Measurements from ENCODE around the gene TUBB6. TPM values are rescaled to one million over a fixed set of nuclear protein-coding genes. Genes with fewer than 3 reads are reported as not detected.

Gene TUBB6
- total and polyA plus RNA-seq, 2 of the 13 experiments (the other 11 are each of a cell fraction or from before 2014, with no cell fraction given), result 9.9 to 28.6 TPM

DNA sequence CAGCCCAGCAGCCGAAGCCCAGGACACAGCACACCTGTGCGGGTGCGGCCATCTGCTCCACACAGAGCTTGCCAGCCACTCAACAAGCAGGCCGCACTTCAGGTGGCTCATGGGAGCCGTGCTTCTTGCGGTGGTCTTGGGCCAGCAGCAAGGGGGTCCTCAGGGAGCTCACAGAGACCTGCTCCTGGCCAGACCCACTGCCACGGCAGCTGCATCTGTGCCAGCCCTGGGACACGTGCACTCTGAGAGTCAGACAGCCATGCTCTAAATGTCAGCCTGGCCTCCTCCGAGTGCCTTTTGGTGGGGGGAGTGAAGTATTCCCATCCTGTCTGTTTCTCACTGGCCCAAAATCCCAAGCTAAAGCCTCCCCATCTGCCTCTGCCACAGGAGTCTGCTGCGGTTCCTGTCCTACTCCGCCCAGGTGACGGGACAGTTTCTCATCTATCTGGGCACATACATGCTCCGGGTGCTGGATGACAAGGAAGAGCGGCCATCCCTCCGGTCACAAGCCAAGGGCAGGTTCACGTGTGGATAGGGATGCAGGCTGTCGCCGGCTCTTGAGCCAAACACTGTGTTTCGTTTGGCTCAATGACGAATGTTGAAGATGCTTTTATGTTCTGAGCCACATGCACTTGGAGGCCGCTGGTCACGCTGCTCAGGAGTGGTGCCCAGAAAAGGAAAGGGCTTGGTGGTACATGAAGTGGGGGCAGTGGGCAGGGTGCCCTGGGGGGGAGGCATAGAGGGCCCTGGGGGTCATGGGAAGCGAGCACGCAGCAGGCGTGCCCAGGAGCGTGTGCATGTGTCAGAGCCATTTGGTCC lies 31.1 kb upstream of the TUBB6 start:
- no peak for FAIRE-seq
- no peak for ATAC-seq
- CTCF ChIA-PET (ENCODE audit: low intra/inter-chr PET ratio, low total read pairs), result no interaction called here
- BruUV-seq (replicated peaks), result no TSS peak
- no peak overlapping the region for H3K4me2 ChIP-seq (ENCODE audit: low read depth, low read length)
- H4K20me1 ChIP-seq (ENCODE audit: insufficient read depth, low read length), result no peaks in the 10 kb centered on the region
- no peak overlapping the region for H3K4me3 ChIP-seq (replicated peaks in 1 of 3; ENCODE audit: insufficient read depth in 1 of 3, low read depth in 2 of 3, low read length in 3 of 3)
- H3K27ac ChIP-seq (ENCODE audit: extremely low read length, insufficient read depth, low read length), result no peak overlapping the region
- peaks cover 31% of the 10 kb centered on the region for H3K4me1 ChIP-seq (ENCODE audit: insufficient read depth, low read length)
- no peak for DNase-seq (ENCODE audit: low spot score)
- H3K79me2 ChIP-seq (ENCODE audit: insufficient read depth, low read length), result no peaks in the 10 kb centered on the region
- TF ChIP-seq, protein P1, sequence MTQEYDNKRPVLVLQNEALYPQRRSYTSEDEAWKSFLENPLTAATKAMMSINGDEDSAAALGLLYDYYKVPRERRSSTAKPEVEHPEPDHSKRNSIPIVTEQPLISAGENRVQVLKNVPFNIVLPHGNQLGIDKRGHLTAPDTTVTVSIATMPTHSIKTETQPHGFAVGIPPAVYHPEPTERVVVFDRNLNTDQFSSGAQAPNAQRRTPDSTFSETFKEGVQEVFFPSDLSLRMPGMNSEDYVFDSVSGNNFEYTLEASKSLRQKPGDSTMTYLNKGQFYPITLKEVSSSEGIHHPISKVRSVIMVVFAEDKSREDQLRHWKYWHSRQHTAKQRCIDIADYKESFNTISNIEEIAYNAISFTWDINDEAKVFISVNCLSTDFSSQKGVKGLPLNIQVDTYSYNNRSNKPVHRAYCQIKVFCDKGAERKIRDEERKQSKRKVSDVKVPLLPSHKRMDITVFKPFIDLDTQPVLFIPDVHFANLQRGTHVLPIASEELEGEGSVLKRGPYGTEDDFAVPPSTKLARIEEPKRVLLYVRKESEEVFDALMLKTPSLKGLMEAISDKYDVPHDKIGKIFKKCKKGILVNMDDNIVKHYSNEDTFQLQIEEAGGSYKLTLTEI (CRISPR knock-in tag; conservative IDR thresholded peaks at IDR 0.05), result no peak
- TF ChIP-seq, protein P2, sequence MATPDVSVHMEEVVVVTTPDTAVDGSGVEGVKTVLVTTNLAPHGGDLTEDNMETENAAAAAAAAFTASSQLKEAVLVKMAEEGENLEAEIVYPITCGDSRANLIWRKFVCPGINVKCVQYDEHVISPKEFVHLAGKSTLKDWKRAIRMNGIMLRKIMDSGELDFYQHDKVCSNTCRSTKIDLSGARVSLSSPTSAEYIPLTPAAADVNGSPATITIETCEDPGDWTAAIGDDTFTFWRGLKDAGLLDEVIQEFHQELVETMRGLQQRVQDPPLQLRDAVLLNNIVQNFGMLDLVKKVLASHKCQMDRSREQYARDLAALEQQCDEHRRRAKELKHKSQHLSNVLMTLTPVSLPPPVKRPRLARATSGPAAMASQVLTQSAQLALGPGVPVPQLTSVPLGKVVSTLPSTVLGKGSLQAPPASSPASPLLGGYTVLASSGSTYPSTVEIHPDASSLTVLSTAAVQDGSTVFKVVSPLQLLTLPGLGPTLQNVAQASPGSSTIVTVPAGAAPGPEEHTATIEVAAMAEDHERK (CRISPR knock-in tag; IDR thresholded peaks at IDR 0.05; ENCODE audit: low read depth), result no peak
- TF ChIP-seq HNRNPK (IDR thresholded peaks at IDR 0.05; ENCODE audit: low read depth, low read length, poor library complexity, severe bottlenecking) (no peak), ZSCAN22 (CRISPR knock-in tag; IDR thresholded peaks at IDR 0.05) (no peak), ZNF30 (CRISPR knock-in tag; IDR thresholded peaks at IDR 0.05) (no peak), ZNF354B (CRISPR knock-in tag; IDR thresholded peaks at IDR 0.05) (no peak), ZNF138 (CRISPR knock-in tag; IDR thresholded peaks at IDR 0.05; ENCODE audit: low read depth) (no peak), ZNF235 (CRISPR knock-in tag; IDR thresholded peaks at IDR 0.05; ENCODE audit: borderline replicate concordance) (no peak), ZNF550 (CRISPR knock-in tag; IDR thresholded peaks at IDR 0.05; ENCODE audit: borderline replicate concordance) (no peak), SRSF9 (IDR thresholded peaks at IDR 0.05; ENCODE audit: borderline replicate concordance, insufficient read depth, low read depth, low read length, poor library complexity, severe bottlenecking) (no peak), ZNF263 (CRISPR knock-in tag; IDR thresholded peaks at IDR 0.05) (no peak), KAT8 (CRISPR knock-in tag; IDR thresholded peaks at IDR 0.05) (no peak), TP53 (CRISPR knock-in tag; conservative IDR thresholded peaks at IDR 0.05) (no peak), ELF4 (CRISPR knock-in tag; IDR thresholded peaks at IDR 0.05; ENCODE audit: borderline replicate concordance) (no peak), ZMYM2 (CRISPR knock-in tag; IDR thresholded peaks at IDR 0.05) (no peak)
- TF ChIP-seq, protein P3, sequence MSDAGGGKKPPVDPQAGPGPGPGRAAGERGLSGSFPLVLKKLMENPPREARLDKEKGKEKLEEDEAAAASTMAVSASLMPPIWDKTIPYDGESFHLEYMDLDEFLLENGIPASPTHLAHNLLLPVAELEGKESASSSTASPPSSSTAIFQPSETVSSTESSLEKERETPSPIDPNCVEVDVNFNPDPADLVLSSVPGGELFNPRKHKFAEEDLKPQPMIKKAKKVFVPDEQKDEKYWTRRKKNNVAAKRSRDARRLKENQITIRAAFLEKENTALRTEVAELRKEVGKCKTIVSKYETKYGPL (CRISPR knock-in tag; IDR thresholded peaks at IDR 0.05), result no peak
- TF ChIP-seq, protein P4, sequence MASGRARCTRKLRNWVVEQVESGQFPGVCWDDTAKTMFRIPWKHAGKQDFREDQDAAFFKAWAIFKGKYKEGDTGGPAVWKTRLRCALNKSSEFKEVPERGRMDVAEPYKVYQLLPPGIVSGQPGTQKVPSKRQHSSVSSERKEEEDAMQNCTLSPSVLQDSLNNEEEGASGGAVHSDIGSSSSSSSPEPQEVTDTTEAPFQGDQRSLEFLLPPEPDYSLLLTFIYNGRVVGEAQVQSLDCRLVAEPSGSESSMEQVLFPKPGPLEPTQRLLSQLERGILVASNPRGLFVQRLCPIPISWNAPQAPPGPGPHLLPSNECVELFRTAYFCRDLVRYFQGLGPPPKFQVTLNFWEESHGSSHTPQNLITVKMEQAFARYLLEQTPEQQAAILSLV (CRISPR knock-in tag; IDR thresholded peaks at IDR 0.05; ENCODE audit: borderline replicate concordance), result no peak
- peaks cover 0 to 25% of the 10 kb centered on the region in 2 experiments; a peak in 3 of 5 replicates for H3K27me3 ChIP-seq (ENCODE audit: control insufficient read depth in 1 of 2, insufficient read depth in 2 of 2, low read length in 2 of 2)
- WGBS (ENCODE audit: low lambda C conversion rate), result 59% methylated on average over 16 of the region's 26 CpGs
- no peak overlapping the region for H3K9ac ChIP-seq (ENCODE audit: insufficient read depth, low read depth, low read length)
- intact Hi-C loops (cut with micrococcal nuclease; ENCODE audit: unreplicated experiment), result no loop called here
- POLR2A ChIA-PET, result no interaction called here
- no peak overlapping the region for H2AFZ ChIP-seq (ENCODE audit: low read length)
- no peaks in the 10 kb centered on the region for H3K36me3 ChIP-seq (replicated peaks in 1 of 2; ENCODE audit: control insufficient read depth in 1 of 2, insufficient read depth in 2 of 2, low read length in 2 of 2)
- in situ Hi-C loops (cut with HindIII; ENCODE audit: extremely low pct_ligation_motif_present, low pct_unique_long_range_greater_than_20kb), result no loop called here
- H3K9me3 ChIP-seq (ENCODE audit: low read length), result no peaks in the 10 kb centered on the region

All from HepG2 (cell line).